Testis (tissue), 3 donors: Measurements from ENCODE around the gene FRAS1. TPM values are rescaled to one million over a fixed set of nuclear protein-coding genes. Genes with fewer than 3 reads are reported as not detected.

Experiments used
- DNase-seq: peaks from one replicate; pipeline ENCODE4 v3.0.0-alpha.2; 2019
- H3K27ac ChIP-seq, 2 donors: fragments of 200-600 bp; sonication (generic); one replicate each; pipeline ENCODE4 v1.5.1; 2019
- H3K27me3 ChIP-seq: fragments of 200-600 bp; sonication (generic); one replicate; pipeline ENCODE4 v1.5.1; 2019
- H3K36me3 ChIP-seq: fragments of 200-600 bp; sonication (generic); one replicate; pipeline ENCODE4 v1.5.1; 2017; ENCODE audit warnings: low read depth; ENCODE audit errors: missing control alignments
- H3K4me1 ChIP-seq: fragments of 200-600 bp; sonication (generic); one replicate; pipeline ENCODE4 v1.5.1; 2019
- H3K4me3 ChIP-seq, 2 donors: fragments of 200-600 bp; sonication (generic); one replicate each; pipeline ENCODE4 v1.5.1; 2017 to 2019
- H3K9me3 ChIP-seq: fragments of 200-600 bp; sonication (generic); one replicate; pipeline ENCODE4 v1.5.1; 2017
- POLR2A ChIP-seq: fragments of 450-650 bp; IDR thresholded peaks from one replicate; pipeline ENCODE4 v1.6.1; 2017; ENCODE audit warnings: antibody characterized with exemption, mild to moderate bottlenecking, moderate library complexity
- WGBS, 2 donors: methylation state at CpG; one replicate each; pipeline ENCODE4 v1.1.5; 2018; 5-methylcytosine and 5-hydroxymethylcytosine counted together
- intact Hi-C: fragments of 100-400 bp; cut with DNase I; formaldehyde crosslinking; loops from one replicate; pipeline ENCODE4 v1.15.1; 2023; ENCODE audit warnings: low total_unique reads
- polyA plus RNA-seq: library from polyadenylated mRNA; stranded (reverse); fragments of 350-450 nt; fragmentation: Illumina TruSeq; extraction: RNeasy Lipid Tissue Mini Kit (QIAGEN cat#74804); gene quantifications from one replicate; pipeline ENCODE4 v1.2.3, GENCODE V29; 2014; ENCODE audit warnings: low read depth, low replicate concordance; ENCODE audit not compliant: insufficient read depth
- total RNA-seq, 2 donors: library from RNA; depleted of rRNA; stranded (reverse); fragments of >200 nt; gene quantifications; one replicate each; pipeline ENCODE4 v1.2.3, GENCODE V29; 2016
- TF ChIP-seq, protein P1 (sequence below), 3 experiments: fragments of 450-650 bp in 2 of 3; fragments of 200-600 bp in 1 of 3; sonication (generic) in 1 of 3; IDR thresholded peaks; one replicate each; pipeline ENCODE4 v1.5.1; 2016 to 2019; ENCODE audit warnings: antibody characterized with exemption in 3 of 3, mild to moderate bottlenecking in 2 of 3, moderate library complexity in 1 of 3

Gene FRAS1
- total and polyA plus RNA-seq, 3 donors from 2014 or later, result 2.2 to 3.7 (median 3.5) TPM

- Histone ChIP-seq H3K27me3 (no peaks in the 10 kb centered on the region), H3K27ac (no peak overlapping the region), H3K36me3 (no peaks in the 10 kb centered on the region), H3K4me1 (no peaks in the 10 kb centered on the region), H3K4me3 (no peak overlapping the region), H3K9me3 (no peaks in the 10 kb centered on the region)
- no peak for DNase-seq
- intact Hi-C loops, result no loop called here
- TF ChIP-seq, protein P1, sequence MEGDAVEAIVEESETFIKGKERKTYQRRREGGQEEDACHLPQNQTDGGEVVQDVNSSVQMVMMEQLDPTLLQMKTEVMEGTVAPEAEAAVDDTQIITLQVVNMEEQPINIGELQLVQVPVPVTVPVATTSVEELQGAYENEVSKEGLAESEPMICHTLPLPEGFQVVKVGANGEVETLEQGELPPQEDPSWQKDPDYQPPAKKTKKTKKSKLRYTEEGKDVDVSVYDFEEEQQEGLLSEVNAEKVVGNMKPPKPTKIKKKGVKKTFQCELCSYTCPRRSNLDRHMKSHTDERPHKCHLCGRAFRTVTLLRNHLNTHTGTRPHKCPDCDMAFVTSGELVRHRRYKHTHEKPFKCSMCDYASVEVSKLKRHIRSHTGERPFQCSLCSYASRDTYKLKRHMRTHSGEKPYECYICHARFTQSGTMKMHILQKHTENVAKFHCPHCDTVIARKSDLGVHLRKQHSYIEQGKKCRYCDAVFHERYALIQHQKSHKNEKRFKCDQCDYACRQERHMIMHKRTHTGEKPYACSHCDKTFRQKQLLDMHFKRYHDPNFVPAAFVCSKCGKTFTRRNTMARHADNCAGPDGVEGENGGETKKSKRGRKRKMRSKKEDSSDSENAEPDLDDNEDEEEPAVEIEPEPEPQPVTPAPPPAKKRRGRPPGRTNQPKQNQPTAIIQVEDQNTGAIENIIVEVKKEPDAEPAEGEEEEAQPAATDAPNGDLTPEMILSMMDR (IDR thresholded peaks at IDR 0.05), result no peak
- WGBS, 2 donors, result 78 to 84% methylated on average over 2 of the region's 2 CpGs
Observed at GRCh38 chr4:78288327-78288726, 231.2 kb downstream of the FRAS1 start.

GRCh38 chr4:78291277-78291676 is 234.2 kb downstream of the FRAS1 start:
- intact Hi-C loops, result no loop called here
- no peaks in the 10 kb centered on the region for H3K9me3 ChIP-seq
- H3K4me1 ChIP-seq, result no peaks in the 10 kb centered on the region
- 89% methylated on average over 3 of the region's 3 CpGs for WGBS, 2 donors
- no peak overlapping the region for H3K27ac ChIP-seq
- TF ChIP-seq, protein P1 (IDR thresholded peaks at IDR 0.05), result no peak
- no peak for TF ChIP-seq POLR2A
- DNase-seq, result no peak
- H3K4me3 ChIP-seq, result no peak overlapping the region
- no peaks in the 10 kb centered on the region for H3K27me3 ChIP-seq
- no peaks in the 10 kb centered on the region for H3K36me3 ChIP-seq

DNA sequence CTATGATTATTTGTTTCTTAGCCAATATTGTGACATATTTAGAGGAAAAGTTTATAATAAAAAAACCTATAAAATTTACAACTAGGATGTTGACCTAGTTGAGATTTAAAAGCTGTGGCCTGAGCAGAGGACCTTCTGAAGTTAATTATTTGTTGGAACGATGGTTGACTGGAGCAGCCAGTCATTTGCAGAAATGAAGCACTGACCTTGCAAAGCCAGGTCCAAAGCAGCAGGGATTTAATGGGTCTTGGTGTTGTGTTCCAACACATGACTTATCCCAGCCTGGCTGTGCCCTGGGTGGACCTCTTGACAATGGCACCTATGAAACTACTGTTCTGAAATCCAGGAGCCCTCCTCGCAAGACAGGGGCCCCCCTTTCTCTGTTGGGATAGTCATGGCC is 235.2 kb downstream of the FRAS1 start:
- Histone ChIP-seq H3K9me3 (no peaks in the 10 kb centered on the region), H3K27me3 (no peaks in the 10 kb centered on the region), H3K36me3 (no peaks in the 10 kb centered on the region), H3K4me1 (no peaks in the 10 kb centered on the region), H3K27ac (no peak overlapping the region), H3K4me3 (no peak overlapping the region)
- intact Hi-C loops, result no loop called here
- DNase-seq, result no peak
- 76 to 85% methylated on average over 2 of the region's 2 CpGs for WGBS, 2 donors
- TF ChIP-seq, protein P1 (IDR thresholded peaks at IDR 0.05), result no peak
- no peak for TF ChIP-seq POLR2A

DNA sequence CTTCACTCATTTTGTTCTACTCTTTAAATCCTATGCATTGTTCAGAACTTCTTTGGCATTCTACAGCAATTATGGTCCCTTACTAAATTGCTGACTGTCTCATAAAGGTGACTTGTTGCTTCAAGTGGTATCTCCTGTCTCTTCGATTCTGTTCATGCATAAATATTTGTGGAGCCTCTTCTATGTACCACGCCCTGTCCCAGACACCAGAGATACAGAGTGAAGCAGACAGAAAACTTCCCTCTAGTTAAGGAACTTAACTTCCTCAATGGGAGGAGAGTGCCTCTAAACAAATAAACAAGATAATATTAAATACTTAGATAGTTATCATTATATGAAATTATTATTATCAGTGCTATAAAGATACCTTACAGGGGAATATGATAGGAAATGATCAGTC is 235.7 kb downstream of the FRAS1 start:
- Histone ChIP-seq H3K4me3 (no peak overlapping the region), H3K36me3 (no peaks in the 10 kb centered on the region), H3K9me3 (no peaks in the 10 kb centered on the region), H3K4me1 (no peaks in the 10 kb centered on the region), H3K27me3 (no peaks in the 10 kb centered on the region), H3K27ac (no peak overlapping the region)
- WGBS, 2 donors, result 83 to 90% methylated on average over 2 of the region's 2 CpGs
- no peak for DNase-seq
- intact Hi-C loops, result no loop called here
- TF ChIP-seq, protein P1 (IDR thresholded peaks at IDR 0.05), result no peak

DNA sequence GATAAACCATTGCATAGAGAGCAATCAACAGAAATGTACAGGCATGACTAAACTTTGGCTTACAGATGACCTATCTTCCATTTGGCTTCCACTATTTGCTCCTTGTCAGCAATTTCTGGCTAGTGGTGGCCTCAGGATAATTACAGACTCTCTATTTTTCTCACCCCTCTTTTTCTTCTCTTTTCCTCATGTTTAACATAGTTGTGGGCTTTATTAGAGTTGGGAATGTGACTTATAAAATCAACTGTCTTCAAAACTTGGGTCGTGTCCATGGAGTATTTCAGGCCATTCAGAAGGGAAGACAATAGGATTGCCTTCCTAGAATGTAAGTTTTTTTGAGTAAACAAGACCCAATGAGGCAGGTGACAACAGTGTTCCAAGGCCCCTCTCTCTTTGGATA is 236.2 kb downstream of the FRAS1 start:
- no peak overlapping the region for H3K27ac ChIP-seq
- H3K9me3 ChIP-seq, result no peaks in the 10 kb centered on the region
- intact Hi-C loops, result no loop called here
- WGBS, 2 donors, result 72 to 86% methylated on average over 1 of the region's 1 CpG
- no peaks in the 10 kb centered on the region for H3K27me3 ChIP-seq
- no peaks in the 10 kb centered on the region for H3K4me1 ChIP-seq
- no peak for DNase-seq
- H3K4me3 ChIP-seq, result no peak overlapping the region
- TF ChIP-seq, protein P1 (IDR thresholded peaks at IDR 0.05), result no peak
- no peak for TF ChIP-seq POLR2A
- no peaks in the 10 kb centered on the region for H3K36me3 ChIP-seq
